ENCODE data around the gene P2RX4.

DNA sequence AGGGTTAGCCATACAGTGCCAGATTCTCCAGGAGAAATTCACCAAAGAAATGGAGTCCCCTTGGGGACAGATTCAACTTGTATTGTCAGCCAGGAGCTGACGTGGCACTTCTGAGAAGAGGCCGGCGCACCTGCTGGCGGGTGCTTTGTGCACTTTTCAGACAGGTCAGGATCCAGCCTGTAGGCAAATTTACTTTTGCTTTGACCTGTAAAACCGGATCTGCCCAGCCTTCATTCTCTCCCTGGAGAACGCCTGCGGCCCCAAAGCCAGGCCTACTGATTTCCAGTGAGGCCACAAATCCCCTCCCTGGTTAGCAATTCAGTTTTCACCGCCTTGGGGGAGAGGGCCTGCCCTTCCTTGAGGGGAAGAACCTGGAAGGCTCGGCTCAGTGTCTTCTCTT is 17.4 kb downstream of the P2RX4 start:
- no peak for TF ChIP-seq EZH2 (IDR thresholded peaks at IDR 0.05; ENCODE audit: borderline replicate concordance, low read length)
- TF ChIP-seq, protein P1, sequence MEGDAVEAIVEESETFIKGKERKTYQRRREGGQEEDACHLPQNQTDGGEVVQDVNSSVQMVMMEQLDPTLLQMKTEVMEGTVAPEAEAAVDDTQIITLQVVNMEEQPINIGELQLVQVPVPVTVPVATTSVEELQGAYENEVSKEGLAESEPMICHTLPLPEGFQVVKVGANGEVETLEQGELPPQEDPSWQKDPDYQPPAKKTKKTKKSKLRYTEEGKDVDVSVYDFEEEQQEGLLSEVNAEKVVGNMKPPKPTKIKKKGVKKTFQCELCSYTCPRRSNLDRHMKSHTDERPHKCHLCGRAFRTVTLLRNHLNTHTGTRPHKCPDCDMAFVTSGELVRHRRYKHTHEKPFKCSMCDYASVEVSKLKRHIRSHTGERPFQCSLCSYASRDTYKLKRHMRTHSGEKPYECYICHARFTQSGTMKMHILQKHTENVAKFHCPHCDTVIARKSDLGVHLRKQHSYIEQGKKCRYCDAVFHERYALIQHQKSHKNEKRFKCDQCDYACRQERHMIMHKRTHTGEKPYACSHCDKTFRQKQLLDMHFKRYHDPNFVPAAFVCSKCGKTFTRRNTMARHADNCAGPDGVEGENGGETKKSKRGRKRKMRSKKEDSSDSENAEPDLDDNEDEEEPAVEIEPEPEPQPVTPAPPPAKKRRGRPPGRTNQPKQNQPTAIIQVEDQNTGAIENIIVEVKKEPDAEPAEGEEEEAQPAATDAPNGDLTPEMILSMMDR (conservative IDR thresholded peaks at IDR 0.05 in 1 of 2, IDR thresholded peaks at IDR 0.05 in 1 of 2; ENCODE audit: extremely low read depth in 1 of 2, insufficient read depth in 1 of 2, low read depth in 1 of 2, low read length in 2 of 2) = no peak
